A172 (cell line): ENCODE measurements around the gene PPA1. TPM values are rescaled to one million over a fixed set of nuclear protein-coding genes. Genes with fewer than 3 reads are reported as not detected.
"Not testable (repeated sequence)": the region's sequence is repeated elsewhere in the genome, so short reads cannot be mapped to it uniquely, and the experiment has no call there.

ENCODE experiments used
- DNase-seq: peaks from one replicate; pipeline ENCODE4 v3.0.0-alpha.2; 2015; ENCODE audit warnings: low spot score
- total RNA-seq: library from RNA; depleted of rRNA; stranded (reverse); fragments of >200 nt; shearing (Covaris generic); gene quantifications from 2 replicates; pipeline ENCODE4 v1.2.3, GENCODE V29; 2014; rRNA removed

Gene PPA1
- total RNA-seq, 1 experiment from 2014 or later = 272 TPM

DNA sequence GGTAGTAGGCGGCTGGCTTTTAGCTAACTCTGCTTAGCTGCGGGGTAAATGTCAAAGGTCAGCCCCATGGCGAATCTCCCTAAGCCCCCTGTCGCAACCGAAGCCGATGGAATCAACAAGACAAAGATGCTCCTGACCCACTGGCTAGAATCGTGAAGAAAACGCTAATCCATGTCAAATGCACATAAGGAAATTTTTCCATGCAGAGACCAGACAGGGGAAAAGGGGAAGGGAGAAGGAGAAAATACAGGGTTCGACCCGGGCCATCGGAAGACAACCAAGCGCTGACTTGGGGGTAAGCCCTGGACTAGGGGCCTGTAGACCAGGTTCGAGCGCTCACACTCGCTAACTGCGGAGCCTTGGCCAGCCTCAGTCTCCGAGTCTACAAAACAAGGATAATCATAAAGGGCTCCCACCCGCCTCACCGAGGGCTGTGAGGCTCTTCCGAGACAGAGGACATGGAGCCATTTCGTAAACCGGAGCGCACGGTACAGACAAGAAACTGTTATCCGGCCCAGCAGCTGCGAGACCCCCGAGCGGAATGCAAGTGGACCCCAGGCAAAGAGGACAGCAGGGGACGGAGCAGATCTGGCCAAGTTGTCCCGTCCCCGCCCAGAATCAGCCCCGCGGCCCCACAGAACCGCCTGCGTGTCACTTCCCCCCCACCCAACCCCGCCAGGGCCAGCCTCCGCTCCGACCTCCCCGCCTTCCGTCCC lies 63.4 kb downstream of the PPA1 start:
- DNase-seq = no peak

DNA sequence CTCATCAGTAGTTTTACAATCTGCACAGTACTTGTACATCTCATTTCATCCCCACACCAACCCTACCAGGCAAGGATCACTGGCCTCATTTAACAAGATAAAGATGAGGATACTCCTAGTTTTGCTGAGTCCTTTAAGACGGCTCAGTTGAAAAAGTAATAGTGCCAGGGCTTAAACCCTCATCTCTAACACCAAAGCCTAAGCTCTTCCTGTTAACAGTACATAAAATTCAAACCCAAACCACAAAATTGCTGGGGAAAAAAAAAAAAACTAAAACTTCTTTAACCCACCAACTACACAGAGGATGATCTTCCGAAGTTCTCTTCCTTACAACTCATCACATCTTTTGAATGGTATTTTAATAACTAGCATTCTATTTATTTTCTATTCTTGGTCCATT lies 64.2 kb downstream of the PPA1 start:
- no peak for DNase-seq

DNA sequence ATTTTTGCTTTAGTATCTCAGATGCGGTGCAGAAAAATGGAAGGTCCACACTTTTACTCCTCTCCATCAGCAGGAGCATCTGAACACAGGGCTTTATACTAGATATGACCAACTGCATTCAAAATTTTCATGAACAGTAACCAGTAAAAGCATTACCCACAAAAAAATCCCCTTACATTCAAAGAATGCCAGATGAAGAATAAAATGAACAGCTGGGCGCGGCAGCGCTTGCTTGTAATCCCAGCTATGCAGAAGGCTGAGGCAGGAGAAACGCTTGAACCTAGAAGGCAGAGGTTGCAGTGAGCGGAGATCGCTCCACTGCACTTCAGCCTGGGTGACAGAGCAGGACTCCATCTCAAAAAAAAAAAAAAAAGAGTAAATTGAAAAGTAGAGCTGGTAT lies 66.0 kb downstream of the PPA1 start:
- no peak for DNase-seq

DNA sequence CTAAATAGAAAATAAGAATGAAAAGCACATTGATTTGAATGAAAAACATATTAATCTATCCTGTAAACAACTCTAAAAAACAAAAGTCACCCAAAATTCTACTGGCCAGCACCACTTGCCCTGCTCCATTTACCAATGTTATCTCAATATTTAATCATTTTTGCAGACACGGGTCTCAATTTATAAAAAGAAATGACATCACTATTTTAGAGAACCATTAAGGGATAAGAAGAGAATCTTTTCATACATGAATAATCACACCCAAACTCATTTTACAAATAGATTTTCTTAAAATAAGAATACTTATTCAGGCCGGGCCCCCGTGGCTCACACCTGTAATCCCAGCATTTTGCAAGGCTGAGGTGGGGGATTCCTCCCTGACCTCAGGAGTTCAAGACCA lies 66.8 kb downstream of the PPA1 start:
- no peak for DNase-seq

DNA sequence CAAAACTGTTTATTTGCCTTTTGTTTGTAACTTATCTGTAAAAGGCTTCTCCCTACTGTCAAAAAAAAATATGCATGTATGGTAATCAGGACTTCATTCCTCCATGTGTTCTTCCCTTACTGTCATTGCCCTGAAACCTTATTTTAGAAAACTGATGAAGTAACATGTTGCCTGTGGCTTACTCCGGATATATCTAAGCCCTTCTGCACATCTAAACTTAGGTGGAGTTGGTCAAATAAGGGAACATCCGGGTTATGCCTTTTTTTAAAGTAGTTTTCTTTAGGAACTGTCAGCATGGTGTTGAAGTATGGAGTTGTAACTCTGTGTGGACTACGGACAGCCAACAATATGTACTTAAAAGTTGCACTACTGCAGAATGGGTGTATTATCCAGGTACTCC lies 69.1 kb downstream of the PPA1 start:
- no peak for DNase-seq

DNA sequence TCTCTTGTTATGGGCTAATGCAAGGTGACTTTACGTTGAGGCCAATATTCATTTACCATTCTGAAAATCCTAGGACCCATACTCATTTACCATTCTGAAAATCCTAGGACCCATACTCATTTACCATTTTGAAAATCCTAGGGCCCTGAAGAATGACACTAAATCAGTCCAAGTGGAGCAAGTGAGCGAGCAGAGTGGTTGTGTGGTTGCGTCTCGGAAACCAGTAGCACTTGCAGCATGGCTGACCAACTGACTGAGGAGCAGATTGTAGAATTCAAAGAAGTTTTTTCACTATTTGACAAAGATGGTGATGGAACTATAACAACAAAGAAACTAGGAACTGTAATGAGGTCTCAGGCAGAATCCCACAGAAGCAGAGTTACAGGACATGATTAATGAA lies 69.8 kb downstream of the PPA1 start:
- DNase-seq = no peak

DNA sequence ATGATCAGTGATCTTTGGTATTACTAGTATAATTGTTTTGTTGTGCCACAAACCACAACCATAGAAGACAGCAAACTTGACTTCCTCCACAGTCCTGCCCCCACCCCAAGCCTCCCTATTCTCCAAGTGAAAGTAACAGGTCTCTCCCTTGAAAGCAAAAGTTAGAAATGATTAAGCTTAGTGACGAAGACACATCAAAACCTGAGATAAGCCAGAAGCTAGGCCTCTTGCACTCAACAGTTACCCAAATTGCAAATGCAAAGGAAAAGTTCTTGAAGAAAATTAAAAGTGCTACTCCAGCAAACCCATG lies 70.4 kb downstream of the PPA1 start:
- no peak for DNase-seq

DNA sequence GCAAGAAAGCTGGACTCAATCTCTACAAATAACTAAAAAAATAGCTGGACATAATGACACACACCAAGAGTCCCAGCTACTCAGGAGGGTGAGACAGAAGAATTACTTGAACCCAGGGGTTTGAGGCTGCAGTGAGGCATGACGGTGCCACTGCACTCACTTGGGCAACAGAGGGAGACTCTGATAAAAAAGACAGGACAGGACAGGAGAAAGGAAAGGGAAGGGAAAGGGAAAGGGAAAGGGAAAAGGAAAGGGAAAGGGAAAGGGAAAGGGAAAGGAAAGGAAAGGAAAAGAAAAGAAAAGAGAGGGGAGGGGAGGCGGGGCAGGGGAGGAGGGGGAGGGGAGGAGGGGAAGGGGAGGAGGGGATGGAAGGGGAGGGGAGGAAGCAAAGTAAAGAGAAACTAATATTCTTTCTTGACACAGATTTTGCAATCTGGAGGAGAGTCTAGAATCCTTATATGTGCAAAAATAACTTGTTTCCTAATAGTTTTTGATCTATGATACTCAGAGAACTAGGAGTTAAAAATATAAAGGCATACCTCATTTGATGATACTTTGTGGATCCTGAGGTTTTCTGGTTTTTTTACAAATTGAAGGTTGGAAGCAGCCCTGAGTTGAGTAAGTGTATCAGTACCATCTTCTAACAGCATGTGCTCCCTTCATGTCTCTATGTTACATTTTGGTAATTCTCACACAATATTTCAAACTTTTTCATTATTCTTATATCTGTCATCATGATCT lies 70.9 kb downstream of the PPA1 start:
- DNase-seq = no peak

DNA sequence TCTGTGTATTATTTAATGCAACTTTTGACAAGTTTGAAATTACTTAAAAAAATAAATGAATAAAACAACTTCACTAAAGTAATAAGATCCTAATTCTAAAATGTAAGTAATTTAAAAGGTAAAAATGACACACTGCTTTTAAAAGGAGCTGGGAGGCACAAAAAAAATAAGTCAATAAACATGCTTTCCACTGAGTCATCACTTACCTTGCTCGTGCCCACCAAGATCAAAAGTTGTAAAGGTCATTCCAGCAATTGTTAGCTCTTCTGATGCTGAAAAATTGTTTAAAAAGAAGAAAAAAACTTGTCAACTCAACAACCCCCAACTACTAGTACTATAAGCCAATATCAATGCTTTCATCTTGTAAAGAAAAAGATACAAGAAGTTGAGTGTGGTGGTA lies 72.4 kb downstream of the PPA1 start:
- DNase-seq = no peak

DNA sequence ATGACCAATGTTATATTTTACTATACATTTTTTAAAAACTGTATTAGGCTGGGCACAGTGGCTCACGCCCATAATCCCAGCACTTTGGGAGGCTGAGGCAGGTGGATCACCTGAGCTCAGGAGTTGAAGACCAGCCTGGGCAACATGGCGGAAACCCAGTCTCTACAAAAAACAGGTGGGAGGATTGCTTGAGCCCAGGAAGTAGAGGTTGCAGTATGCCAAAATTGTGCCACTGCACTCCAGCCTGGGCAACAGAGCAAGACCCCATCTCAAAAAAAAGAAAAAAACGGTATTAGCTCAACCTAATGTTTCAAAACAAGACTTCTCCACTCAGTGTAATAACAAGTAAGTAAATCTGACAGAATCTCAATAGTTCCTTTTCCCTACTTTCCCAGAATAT lies 73.9 kb downstream of the PPA1 start:
- not testable (repeated sequence) for DNase-seq

DNA sequence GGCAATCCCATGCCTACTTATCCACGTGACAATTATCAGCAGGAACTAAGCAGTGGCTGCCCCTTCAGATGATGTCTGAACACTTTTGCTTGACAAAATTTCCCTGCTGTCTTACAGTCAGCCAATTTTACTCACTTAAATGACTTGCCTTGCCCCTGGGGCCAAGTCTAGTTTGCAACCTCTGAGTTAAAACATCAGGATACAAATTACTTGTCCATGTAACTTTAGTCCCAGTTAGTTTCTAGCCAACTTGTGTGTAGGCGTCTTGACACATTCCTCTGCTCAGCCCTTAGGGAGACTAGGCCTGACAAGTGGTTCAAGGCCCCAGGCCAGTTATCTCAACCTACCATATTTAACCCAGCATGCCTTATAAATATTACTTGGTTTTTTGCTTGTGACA lies 75.1 kb downstream of the PPA1 start:
- DNase-seq = no peak

DNA sequence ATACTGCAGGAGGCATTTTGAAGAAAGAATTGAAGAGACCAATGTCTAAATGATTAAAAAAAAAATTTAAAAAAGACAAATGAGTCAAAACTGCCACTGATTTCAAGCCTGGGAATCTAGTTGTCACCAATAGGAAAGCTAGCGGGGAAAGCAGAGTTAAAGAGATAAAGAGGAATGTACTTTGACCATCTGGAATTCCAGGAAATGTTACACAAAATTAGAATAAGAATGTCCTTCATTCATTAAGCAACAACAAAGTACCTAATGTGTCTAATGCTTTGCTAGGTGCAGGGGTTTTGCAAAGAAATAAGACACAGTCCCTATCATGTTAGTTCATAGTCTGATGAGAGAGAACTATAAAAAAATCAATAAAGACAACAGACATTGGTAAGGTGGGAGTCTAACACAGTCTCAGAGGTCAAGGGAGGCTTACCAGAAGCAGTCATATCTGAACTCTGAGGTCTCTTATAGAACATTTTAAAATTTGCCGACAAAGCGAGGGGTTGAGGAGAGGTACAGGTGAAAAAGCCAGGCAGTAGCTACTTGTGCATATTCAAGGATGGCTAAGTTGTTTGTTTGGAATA lies 77.9 kb downstream of the PPA1 start:
- DNase-seq = no peak

Other genes starting within 250 kb of the PPA1 start
- 12.7 and 15.0 TPM in 2 replicates for gene MACROH2A2, start 180.6 kb downstream of the PPA1 start, total RNA-seq
- gene AIFM2, start 100.6 kb downstream of the PPA1 start, total RNA-seq = 15.3 and 16.3 TPM in 2 replicates
- gene TYSND1, start 86.7 kb downstream of the PPA1 start, total RNA-seq = 16.8 and 19.1 TPM in 2 replicates
- 102 and 104 TPM in 2 replicates for gene SAR1A, start 62.9 kb downstream of the PPA1 start, total RNA-seq
- gene NPFFR1, start 50.6 kb upstream of the PPA1 start, total RNA-seq = 0.02 TPM in 1 of 2 replicates, not detected in the other
- gene LRRC20, start 149.2 kb upstream of the PPA1 start, total RNA-seq = 4.1 and 6.3 TPM in 2 replicates
- gene EIF4EBP2, start 170.7 kb upstream of the PPA1 start, total RNA-seq = 30.2 and 31.6 TPM in 2 replicates
- not detected in 2 replicates for gene NODAL, start 208.3 kb upstream of the PPA1 start, total RNA-seq
- 4.0 and 5.8 TPM in 2 replicates for gene PALD1, start 245.3 kb upstream of the PPA1 start, total RNA-seq